Ovary (tissue), 3 donors: ENCODE measurements around the gene SRP68.

Experiments used
- CTCF ChIP-seq, 3 donors: fragments of 450-650 bp in 2 of 3; fragments of 200-600 bp in 1 of 3; IDR thresholded peaks; one replicate each; pipeline versions ENCODE4 v1.5.1 to v1.8.0; 2016 to 2022; ENCODE audit warnings: antibody characterized with exemption in 3 of 3, mild to moderate bottlenecking in 1 of 3
- EP300 ChIP-seq: sonication (generic); formaldehyde crosslinking; IDR thresholded peaks from one replicate; pipeline ENCODE4 v1.6.1; 2017; ENCODE audit warnings: antibody characterized with exemption
- POLR2A ChIP-seq: fragments of 450-650 bp; IDR thresholded peaks from one replicate; pipeline ENCODE4 v1.6.1; 2017; ENCODE audit warnings: antibody characterized with exemption, mild to moderate bottlenecking, moderate library complexity
- donor health status: DM: no; HTN: no; CAD: no.

GRCh38 chr17:76104140-76104895, 32.0 kb upstream of the SRP68 start:
- TF ChIP-seq CTCF (IDR thresholded peaks at IDR 0.05), result no peak
- TF ChIP-seq EP300, result no peak
- TF ChIP-seq POLR2A, result no peak
